ENCODE results near the gene MAGEA4. TPM values are rescaled to one million over a fixed set of nuclear protein-coding genes. Genes with fewer than 3 reads are reported as not detected.

MAGEA4 gene
- total and polyA plus RNA-seq, 2 donors (not counting 1 experiment from before 2014, with no cell fraction given) = not detected

GRCh38 chrX:151973060-151973661 lies 60.5 kb downstream of the MAGEA4 start:
- H4K20me1 ChIP-seq (ENCODE audit: control insufficient read depth, insufficient read depth, low read length, poor library complexity, severe bottlenecking) = no peaks in the 10 kb centered on the region
- POLR2A ChIA-PET = no interaction called here
- H3K79me2 ChIP-seq (ENCODE audit: control insufficient read depth, insufficient read depth, low read length) = no peaks in the 10 kb centered on the region
- Mint-ChIP-seq H3K4me3 (no peak overlapping the region), H3K27me3 (peaks cover 15% of the 10 kb centered on the region), H3K27ac (no peak overlapping the region), H3K4me1 (no peaks in the 10 kb centered on the region), H3K9me3 (ENCODE audit: insufficient read depth) (peaks cover 4% of the 10 kb centered on the region)
- DNase-seq = no peak
- intact Hi-C loops (cut with micrococcal nuclease) = no loop called here
- no peak overlapping the region for H3K4me3 ChIP-seq (ENCODE audit: control extremely low read depth in 1 of 5, extremely low read depth in 1 of 5, insufficient read depth in 1 of 5, low read depth in 2 of 5, low read length in 4 of 5)
- H3K27ac ChIP-seq (ENCODE audit: low read length in 2 of 2) = no peak overlapping the region
- no peak for ATAC-seq (ENCODE audit: low read depth)
- H3K9ac ChIP-seq (ENCODE audit: low read length) = no peak overlapping the region
- no peaks in the 10 kb centered on the region for H3K4me1 ChIP-seq (ENCODE audit: control insufficient read depth in 2 of 2, insufficient read depth in 2 of 2, low read length in 2 of 2)
- CTCF ChIA-PET = no interaction called here
- H2AFZ ChIP-seq (ENCODE audit: insufficient read depth, low read depth, low read length, poor library complexity, severe bottlenecking) = no peak overlapping the region
- no peaks in the 10 kb centered on the region for H3K36me3 ChIP-seq (replicated peaks in 1 of 2; ENCODE audit: control extremely low read depth in 1 of 2, control insufficient read depth in 1 of 2, extremely low read depth in 1 of 2, insufficient read depth in 2 of 2, low read length in 1 of 2)
- WGBS (ENCODE audit: insufficient coverage) = no CpG with 5 or more reads among the region's 4 CpGs
- H3K27me3 ChIP-seq (replicated peaks in 1 of 4; ENCODE audit: control extremely low read depth in 1 of 4, control insufficient read depth in 3 of 4, insufficient read depth in 4 of 4, low read length in 3 of 4) = no peaks in the 10 kb centered on the region
- H3K4me2 ChIP-seq (replicated peaks; ENCODE audit: low read depth, low read length, poor library complexity, severe bottlenecking) = no peak overlapping the region
- no peaks in the 10 kb centered on the region for H3K9me3 ChIP-seq (ENCODE audit: control extremely low read depth in 1 of 3, control insufficient read depth in 2 of 3, insufficient read depth in 1 of 3, low read length in 2 of 3)
- TF ChIP-seq EZH2 (IDR thresholded peaks at IDR 0.05; ENCODE audit: borderline replicate concordance, insufficient read depth, low read depth, low read length, poor library complexity, severe bottlenecking) = no peak
- no peak for TF ChIP-seq CTCF (IDR thresholded peaks at IDR 0.05)

DNA sequence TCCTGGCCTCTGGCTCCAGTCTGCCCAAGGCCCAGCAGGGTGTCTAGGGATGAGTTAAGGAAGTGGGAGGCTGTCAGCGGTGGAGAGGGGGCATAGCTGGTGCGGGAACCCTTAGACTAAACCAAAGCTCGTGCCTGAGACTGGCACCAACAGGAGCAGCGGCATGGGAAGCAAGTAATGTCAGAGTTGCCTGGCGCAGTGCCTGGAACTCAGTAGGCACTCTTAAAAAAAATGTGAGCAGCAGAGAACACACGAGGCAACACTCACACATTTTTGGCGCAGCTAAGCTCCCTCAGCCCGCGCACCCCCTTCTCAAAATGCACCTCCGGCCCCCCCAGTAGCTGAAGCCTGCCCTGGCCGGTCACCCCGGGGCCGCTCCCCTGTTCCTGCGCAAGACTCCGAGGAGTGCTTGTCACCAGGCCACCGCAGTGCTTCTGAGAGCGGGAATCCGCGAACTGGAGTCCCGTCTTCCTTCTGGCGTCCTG lies 61.2 kb downstream of the MAGEA4 start:
- H3K27ac ChIP-seq (ENCODE audit: low read length in 2 of 2) = no peak overlapping the region
- no peaks in the 10 kb centered on the region for H3K9me3 ChIP-seq (ENCODE audit: control extremely low read depth in 1 of 3, control insufficient read depth in 2 of 3, insufficient read depth in 1 of 3, low read length in 2 of 3)
- H3K36me3 ChIP-seq (replicated peaks in 1 of 2; ENCODE audit: control extremely low read depth in 1 of 2, control insufficient read depth in 1 of 2, extremely low read depth in 1 of 2, insufficient read depth in 2 of 2, low read length in 1 of 2) = no peaks in the 10 kb centered on the region
- TF ChIP-seq EZH2 (IDR thresholded peaks at IDR 0.05; ENCODE audit: borderline replicate concordance, insufficient read depth, low read depth, low read length, poor library complexity, severe bottlenecking) (no peak), CTCF (IDR thresholded peaks at IDR 0.05) (no peak)
- DNase-seq (no peak), ATAC-seq (ENCODE audit: low read depth) (no peak)
- no peak overlapping the region for H3K9ac ChIP-seq (ENCODE audit: low read length)
- no peaks in the 10 kb centered on the region for H3K4me1 Mint-ChIP-seq
- ChIA-PET POLR2A (no interaction called here), CTCF (no interaction called here)
- no peak overlapping the region for H3K4me3 Mint-ChIP-seq
- no peak overlapping the region for H2AFZ ChIP-seq (ENCODE audit: insufficient read depth, low read depth, low read length, poor library complexity, severe bottlenecking)
- no peaks in the 10 kb centered on the region for H3K27me3 ChIP-seq (replicated peaks in 1 of 4; ENCODE audit: control extremely low read depth in 1 of 4, control insufficient read depth in 3 of 4, insufficient read depth in 4 of 4, low read length in 3 of 4)
- no peaks in the 10 kb centered on the region for H3K4me1 ChIP-seq (ENCODE audit: control insufficient read depth in 2 of 2, insufficient read depth in 2 of 2, low read length in 2 of 2)
- H3K9me3 Mint-ChIP-seq (ENCODE audit: insufficient read depth) = no peaks in the 10 kb centered on the region
- H3K27ac Mint-ChIP-seq = no peak overlapping the region
- WGBS (ENCODE audit: insufficient coverage) = 22% methylated on average over 17 of the region's 21 CpGs
- H3K4me3 ChIP-seq (ENCODE audit: control extremely low read depth in 1 of 5, extremely low read depth in 1 of 5, insufficient read depth in 1 of 5, low read depth in 2 of 5, low read length in 4 of 5) = no peak overlapping the region
- no peaks in the 10 kb centered on the region for H4K20me1 ChIP-seq (ENCODE audit: control insufficient read depth, insufficient read depth, low read length, poor library complexity, severe bottlenecking)
- intact Hi-C loops (cut with micrococcal nuclease) = no loop called here
- no peak overlapping the region for H3K4me2 ChIP-seq (replicated peaks; ENCODE audit: low read depth, low read length, poor library complexity, severe bottlenecking)
- no peaks in the 10 kb centered on the region for H3K79me2 ChIP-seq (ENCODE audit: control insufficient read depth, insufficient read depth, low read length)
- H3K27me3 Mint-ChIP-seq = peaks cover 15% of the 10 kb centered on the region
